HEK293 (cell line): Measurements from ENCODE around the gene NTMT1.

ENCODE experiments used
- ZNF48 ChIP-seq: fragments of 450-650 bp; formaldehyde crosslinking; IDR thresholded peaks from 2 replicates; pipeline ENCODE4 v1.5.1; 2016; ENCODE audit warnings: missing biosample characterization, missing genetic modification characterization
- TF ChIP-seq, protein P1 (sequence below): fragments of 450-650 bp; formaldehyde crosslinking; IDR thresholded peaks from 2 replicates; pipeline ENCODE4 v1.5.1; 2016; ENCODE audit warnings: missing biosample characterization, missing genetic modification characterization

DNA sequence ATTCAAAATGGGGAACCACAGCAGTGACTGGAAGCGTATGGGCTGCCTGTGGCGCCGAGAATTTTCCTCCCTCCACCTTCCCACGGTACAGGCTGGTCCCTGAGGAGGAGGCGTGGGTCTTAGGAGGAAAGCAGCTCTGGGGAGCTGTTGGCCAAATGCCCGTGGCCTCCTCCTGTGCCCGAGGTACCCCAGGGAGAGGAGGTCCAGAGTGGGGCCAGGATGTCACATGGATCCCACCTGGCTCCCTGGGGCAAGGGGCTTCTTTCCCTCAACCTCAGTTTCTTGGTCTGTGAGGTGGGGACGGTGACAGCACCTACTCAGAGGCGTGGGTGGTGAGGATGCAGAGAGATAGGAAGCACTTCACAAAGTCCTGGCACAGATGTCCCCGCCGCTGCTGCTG is 56.0 kb downstream of the NTMT1 start:
- no peak for TF ChIP-seq ZNF48 (tag by site-specific recombination)
- TF ChIP-seq, protein P1, sequence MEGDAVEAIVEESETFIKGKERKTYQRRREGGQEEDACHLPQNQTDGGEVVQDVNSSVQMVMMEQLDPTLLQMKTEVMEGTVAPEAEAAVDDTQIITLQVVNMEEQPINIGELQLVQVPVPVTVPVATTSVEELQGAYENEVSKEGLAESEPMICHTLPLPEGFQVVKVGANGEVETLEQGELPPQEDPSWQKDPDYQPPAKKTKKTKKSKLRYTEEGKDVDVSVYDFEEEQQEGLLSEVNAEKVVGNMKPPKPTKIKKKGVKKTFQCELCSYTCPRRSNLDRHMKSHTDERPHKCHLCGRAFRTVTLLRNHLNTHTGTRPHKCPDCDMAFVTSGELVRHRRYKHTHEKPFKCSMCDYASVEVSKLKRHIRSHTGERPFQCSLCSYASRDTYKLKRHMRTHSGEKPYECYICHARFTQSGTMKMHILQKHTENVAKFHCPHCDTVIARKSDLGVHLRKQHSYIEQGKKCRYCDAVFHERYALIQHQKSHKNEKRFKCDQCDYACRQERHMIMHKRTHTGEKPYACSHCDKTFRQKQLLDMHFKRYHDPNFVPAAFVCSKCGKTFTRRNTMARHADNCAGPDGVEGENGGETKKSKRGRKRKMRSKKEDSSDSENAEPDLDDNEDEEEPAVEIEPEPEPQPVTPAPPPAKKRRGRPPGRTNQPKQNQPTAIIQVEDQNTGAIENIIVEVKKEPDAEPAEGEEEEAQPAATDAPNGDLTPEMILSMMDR (tag by site-specific recombination), result no peak
